GM12891 (cell line): ENCODE results near the gene STXBP5L.

Source experiments
- POLR2A ChIP-seq: IDR thresholded peaks from 2 replicates; pipeline ENCODE4 v1.6.1; 2011; ENCODE audit warnings: low read depth, low read length, control low read depth
- POLR2AphosphoS5 ChIP-seq: IDR thresholded peaks from 2 replicates; pipeline ENCODE4 v1.6.1; 2011; ENCODE audit warnings: low read depth, low read length, control low read depth

DNA sequence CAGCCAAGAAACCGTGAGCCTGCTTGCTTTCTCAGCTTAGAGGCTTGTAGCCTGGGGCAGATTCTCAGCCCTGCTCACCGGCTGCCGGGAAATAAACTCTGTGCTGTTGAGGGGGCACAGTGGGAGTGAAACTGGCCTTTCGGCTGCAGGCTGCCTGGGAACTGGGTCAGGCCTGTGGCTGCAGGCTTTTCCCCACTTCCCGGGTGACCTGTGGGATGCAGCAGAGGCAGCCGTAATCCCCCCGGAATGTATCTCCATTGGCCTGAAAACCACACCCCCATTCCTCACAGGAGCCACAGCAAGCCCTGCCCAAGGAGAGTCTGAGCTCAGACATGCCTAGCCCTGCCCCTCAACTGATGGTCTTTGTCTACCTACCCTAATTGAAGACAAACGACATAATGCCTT lies 110.9 kb downstream of the STXBP5L start:
- TF ChIP-seq POLR2A, result no peak
- TF ChIP-seq POLR2AphosphoS5, result no peak
